MCF 10A (cell line): ENCODE measurements around the gene NR1H4. TPM values are rescaled to one million over a fixed set of nuclear protein-coding genes. Genes with fewer than 3 reads are reported as not detected.
A peak's percentile ranks its signal among the peaks of the same experiment; 100 is the strongest.

Experiments used
- BruUV-seq: library from RNA; stranded (reverse); fragments of 400-500 nt; replicated peaks from 2 replicates; lab custom pipeline; 2021; lab: Mats Ljungman, UMichigan
- CTCF ChIA-PET: fragments of 300-600 bp; sonication (Branson Sonifier 250); formaldehyde crosslinking; extraction: SDS; loops from one replicate; lab custom pipeline; 2021; ENCODE audit warnings: antibody characterized with exemption, inconsistent platforms; lab: Yijun Ruan, JAX
- POLR2A ChIA-PET: fragments of 300-600, 350-650 bp; sonication (Branson Sonifier 250); formaldehyde crosslinking; extraction: SDS; loops from one replicate; lab custom pipeline; 2020; ENCODE audit warnings: antibody characterized with exemption, inconsistent platforms; lab: Yijun Ruan, JAX
- DNase-seq: peaks from one replicate; pipeline ENCODE4 v3.0.0-alpha.2; 2018; ENCODE audit not compliant: unreplicated experiment
- H3K27ac Mint-ChIP-seq: one replicate; pipeline ENCODE4 v1.8.0; 2022; ENCODE audit warnings: mild to moderate bottlenecking, low read depth, mixed read lengths; ENCODE audit not compliant: unreplicated experiment
- H3K27me3 Mint-ChIP-seq: one replicate; pipeline ENCODE4 v1.8.0; 2022; ENCODE audit warnings: mixed read lengths; ENCODE audit not compliant: insufficient read depth, unreplicated experiment
- H3K36me3 Mint-ChIP-seq: one replicate; pipeline ENCODE4 v1.8.0; 2022; ENCODE audit warnings: mild to moderate bottlenecking, moderate library complexity, mixed read lengths; ENCODE audit not compliant: insufficient read depth, unreplicated experiment
- H3K4me1 Mint-ChIP-seq: one replicate; pipeline ENCODE4 v1.8.0; 2022; ENCODE audit warnings: mixed read lengths; ENCODE audit not compliant: insufficient read depth, unreplicated experiment
- H3K4me3 Mint-ChIP-seq: one replicate; pipeline ENCODE4 v1.8.0; 2022; ENCODE audit warnings: mild to moderate bottlenecking, moderate library complexity, mixed read lengths; ENCODE audit not compliant: unreplicated experiment
- H3K9me3 Mint-ChIP-seq: one replicate; pipeline ENCODE4 v1.8.0; 2022; ENCODE audit warnings: mixed read lengths; ENCODE audit not compliant: unreplicated experiment
- CTCF ChIP-seq: fragments of 200-600 bp; IDR thresholded peaks from one replicate; pipeline ENCODE4 v1.8.0; 2022; ENCODE audit warnings: antibody characterized with exemption, mild to moderate bottlenecking; ENCODE audit not compliant: unreplicated experiment
- intact Hi-C: fragments of 100-400 bp; cut with micrococcal nuclease; formaldehyde crosslinking; loops from 2 replicates; pipeline ENCODE4 v1.14.1; 2022
- total RNA-seq: library from RNA; stranded (reverse); gene quantifications from 2 replicates; pipeline ENCODE4 v1.2.3, GENCODE V29; 2022

NR1H4 gene
- total RNA-seq, 1 experiment from 2014 or later, result not detected

- no peaks in the 10 kb centered on the region for H3K27me3 Mint-ChIP-seq
- no peaks in the 10 kb centered on the region for H3K36me3 Mint-ChIP-seq
- DNase-seq, result no peak
- POLR2A ChIA-PET, result interaction anchor here (0.9 kb wide), 1 partner anchor 41 kb away, joined by 3 read pairs; no protein-coding TSS in a partner anchor
- H3K9me3 Mint-ChIP-seq, result no peaks in the 10 kb centered on the region
- no peak overlapping the region for H3K4me3 Mint-ChIP-seq
- CTCF ChIA-PET, result interaction anchor here (0.6 kb wide), 1 partner anchor 65 kb away, joined by 3 read pairs; no protein-coding TSS in a partner anchor
- BruUV-seq, result no TSS peak
- TF ChIP-seq CTCF, result no peak
- peaks cover 11% of the 10 kb centered on the region for H3K4me1 Mint-ChIP-seq
- intact Hi-C loops, result no loop called here
- no peak overlapping the region for H3K27ac Mint-ChIP-seq
Measured at GRCh38 chr12:100490056-100490455, 16.4 kb downstream of the NR1H4 start.

- ChIA-PET POLR2A (no interaction called here), CTCF (interaction anchor here (0.7 kb wide), 1 partner anchor 8 kb away, joined by 3 read pairs; no protein-coding TSS in a partner anchor)
- no peak for DNase-seq
- Mint-ChIP-seq H3K9me3 (no peaks in the 10 kb centered on the region), H3K27me3 (no peaks in the 10 kb centered on the region), H3K4me1 (peaks cover 11% of the 10 kb centered on the region), H3K27ac (no peak overlapping the region), H3K36me3 (no peaks in the 10 kb centered on the region), H3K4me3 (no peak overlapping the region)
- intact Hi-C loops, result no loop called here
- BruUV-seq, result no TSS peak
- TF ChIP-seq CTCF, result no peak
Measured at GRCh38 chr12:100491104-100491503, 17.4 kb downstream of the NR1H4 start.

GRCh38 chr12:100493396-100494012, 19.8 kb downstream of the NR1H4 start:
- TF ChIP-seq CTCF, result no peak
- Mint-ChIP-seq H3K36me3 (no peaks in the 10 kb centered on the region), H3K27ac (no peak overlapping the region), H3K27me3 (no peaks in the 10 kb centered on the region), H3K4me3 (no peak overlapping the region), H3K9me3 (no peaks in the 10 kb centered on the region), H3K4me1 (peaks cover 11% of the 10 kb centered on the region)
- ChIA-PET POLR2A (no interaction called here), CTCF (interaction anchor here (0.6 to 1.0 kb wide), 2 partner anchors 8 to 49 kb away, joined by 3 read pairs; no protein-coding TSS in a partner anchor)
- intact Hi-C loops, result no loop called here
- no TSS peak for BruUV-seq
- peak; percentile 17 for DNase-seq

GRCh38 chr12:100494026-100494425, 20.4 kb downstream of the NR1H4 start:
- Mint-ChIP-seq H3K4me1 (peaks cover 11% of the 10 kb centered on the region), H3K36me3 (no peaks in the 10 kb centered on the region), H3K27ac (no peak overlapping the region), H3K9me3 (no peaks in the 10 kb centered on the region), H3K27me3 (no peaks in the 10 kb centered on the region), H3K4me3 (no peak overlapping the region)
- no TSS peak for BruUV-seq
- POLR2A ChIA-PET, result no interaction called here
- no peak for TF ChIP-seq CTCF
- CTCF ChIA-PET, result interaction anchor here (1.0 kb wide), 1 partner anchor 8 kb away, joined by 3 read pairs; no protein-coding TSS in a partner anchor
- no peak for DNase-seq
- intact Hi-C loops, result no loop called here
